ENCODE data around the gene RBMS2. TPM values are rescaled to one million over a fixed set of nuclear protein-coding genes. Genes with fewer than 3 reads are reported as not detected.
A peak's percentile ranks its signal among the peaks of the same experiment; 100 is the strongest.

Gene RBMS2
- total RNA-seq, 1 donor from 2014 or later: 4.0 TPM

DNA sequence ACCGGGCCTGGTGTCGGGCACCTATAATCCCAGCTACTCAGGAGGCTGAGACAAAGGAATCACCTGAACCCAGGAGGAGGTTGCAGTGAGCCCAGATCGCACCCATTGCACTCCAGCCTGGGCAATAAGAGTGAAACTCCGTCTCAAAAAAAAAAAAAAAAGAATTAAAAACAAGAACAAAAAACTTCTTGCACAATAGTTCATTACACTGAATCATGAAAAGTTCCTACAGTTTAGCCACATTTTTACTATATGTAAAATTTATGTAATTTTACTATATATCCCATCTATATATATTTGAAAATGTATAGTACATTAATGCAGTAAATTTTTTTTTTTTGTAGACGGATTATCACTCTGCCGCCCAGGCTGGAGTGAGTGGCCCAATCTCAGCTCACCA is 119.6 kb downstream of the RBMS2 start:
- peaks cover 62% of the 10 kb centered on the region for H3K36me3 Mint-ChIP-seq (ENCODE audit: low read depth)
- no peak overlapping the region for H3K27ac Mint-ChIP-seq
- no peak for DNase-seq (ENCODE audit: low spot score)
- intact Hi-C loops (cut with micrococcal nuclease): no loop called here
- H3K4me1 Mint-ChIP-seq (ENCODE audit: low read depth): peaks cover 52% of the 10 kb centered on the region
- H3K9me3 Mint-ChIP-seq: no peaks in the 10 kb centered on the region
- no peaks in the 10 kb centered on the region for H3K27me3 Mint-ChIP-seq (ENCODE audit: insufficient read depth)
- H3K4me3 Mint-ChIP-seq: no peak overlapping the region

DNA sequence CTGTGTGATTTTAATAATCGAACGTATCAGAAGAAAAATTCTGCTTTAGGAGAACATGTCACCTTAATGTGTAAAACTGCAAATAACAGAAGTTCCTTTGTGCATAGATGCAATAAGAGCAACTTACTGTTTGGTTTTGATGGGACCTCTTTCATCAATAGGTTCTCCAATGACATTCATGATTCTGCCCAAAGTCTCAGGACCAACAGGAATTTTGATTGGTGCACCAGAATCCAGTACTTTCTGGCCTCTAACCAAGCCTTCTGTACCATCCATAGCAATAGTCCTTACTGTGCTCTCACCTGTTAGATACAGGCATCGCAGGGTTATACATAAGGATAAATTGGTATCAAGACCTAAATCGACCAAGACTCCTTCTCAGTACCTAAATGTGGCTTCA is 123.0 kb downstream of the RBMS2 start:
- Mint-ChIP-seq H3K9me3 (no peaks in the 10 kb centered on the region), H3K36me3 (ENCODE audit: low read depth) (peaks cover 43% of the 10 kb centered on the region), H3K4me1 (ENCODE audit: low read depth) (peaks cover 37% of the 10 kb centered on the region), H3K27ac (peak overlapping the region; percentile 95), H3K27me3 (ENCODE audit: insufficient read depth) (no peaks in the 10 kb centered on the region), H3K4me3 (peak overlapping the region; percentile 96)
- intact Hi-C loops (cut with micrococcal nuclease): loop anchor here (5.0 kb wide), 2 partner anchors 492 to 527 kb away; partner anchors contain the start of genes MYL6B, RPL41 and ZC3H10
- DNase-seq (ENCODE audit: low spot score): no peak

DNA sequence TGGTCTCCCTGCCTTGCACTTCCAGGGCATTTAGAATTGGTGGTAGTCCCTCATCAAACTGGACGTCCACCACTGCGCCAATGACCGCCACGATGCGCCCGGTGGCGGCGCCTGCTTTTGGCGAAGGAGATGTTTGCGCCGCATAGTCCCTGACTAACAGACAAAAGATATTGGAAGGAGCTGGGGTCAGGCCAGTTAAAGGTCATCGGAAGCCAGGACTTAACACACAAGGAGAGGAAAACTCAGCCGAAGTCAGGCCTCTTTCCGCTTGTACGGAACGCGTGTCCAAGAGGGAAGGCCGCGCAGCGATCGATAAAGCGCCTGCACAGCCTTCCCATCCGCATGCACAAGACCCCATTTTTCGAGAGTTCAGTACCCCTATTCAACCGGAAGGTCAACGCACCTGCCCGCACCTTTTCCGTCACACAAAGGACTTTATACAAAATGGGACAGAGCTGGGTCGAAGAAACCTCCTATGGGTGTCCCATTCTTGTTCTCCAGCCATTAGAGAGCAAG is 123.6 kb downstream of the RBMS2 start:
- peaks cover 39% of the 10 kb centered on the region for H3K36me3 Mint-ChIP-seq (ENCODE audit: low read depth)
- no peaks in the 10 kb centered on the region for H3K27me3 Mint-ChIP-seq (ENCODE audit: insufficient read depth)
- peak overlapping the region; percentile 95 for H3K27ac Mint-ChIP-seq
- no peaks in the 10 kb centered on the region for H3K9me3 Mint-ChIP-seq
- peak overlapping the region; percentile 96 for H3K4me3 Mint-ChIP-seq
- intact Hi-C loops (cut with micrococcal nuclease): loop anchor here (5.0 kb wide), 2 partner anchors 493 to 528 kb away; partner anchors contain the start of genes MYL6B, RPL41 and ZC3H10
- no peak for DNase-seq (ENCODE audit: low spot score)
- H3K4me1 Mint-ChIP-seq (ENCODE audit: low read depth): peaks cover 37% of the 10 kb centered on the region

Other genes starting within 250 kb of the RBMS2 start
- 269 and 280 TPM in 2 replicates for gene CS, start 221.5 kb upstream of the RBMS2 start, total RNA-seq
- gene CNPY2, start 205.8 kb upstream of the RBMS2 start, total RNA-seq: 170 and 172 TPM in 2 replicates
- 20.9 and 21.3 TPM in 2 replicates for gene PAN2, start 187.8 kb upstream of the RBMS2 start, total RNA-seq
- 40.0 and 43.3 TPM in 2 replicates for gene IL23A, start 182.9 kb upstream of the RBMS2 start, total RNA-seq
- 70.2 and 71.3 TPM in 2 replicates for gene STAT2, start 161.7 kb upstream of the RBMS2 start, total RNA-seq
- not detected in 2 replicates for gene APOF, start 159.0 kb upstream of the RBMS2 start, total RNA-seq
- gene TIMELESS, start 72.4 kb upstream of the RBMS2 start, total RNA-seq: 44.9 and 45.8 TPM in 2 replicates
- gene MIP, start 67.2 kb upstream of the RBMS2 start, total RNA-seq: not detected in 2 replicates
- gene SPRYD4, start 53.2 kb upstream of the RBMS2 start, total RNA-seq: 5.0 and 5.5 TPM in 2 replicates
- gene GLS2, start 33.7 kb upstream of the RBMS2 start, total RNA-seq: 1.5 and 2.6 TPM in 2 replicates
- gene BAZ2A, start 108.5 kb downstream of the RBMS2 start, total RNA-seq: 119 and 126 TPM in 2 replicates
- 714 and 716 TPM in 2 replicates for gene ATP5F1B, start 124.2 kb downstream of the RBMS2 start, total RNA-seq
- gene PTGES3, start 166.5 kb downstream of the RBMS2 start, total RNA-seq: 301 and 302 TPM in 2 replicates
- gene NACA, start 203.5 kb downstream of the RBMS2 start, total RNA-seq: 942 and 963 TPM in 2 replicates
- 67.5 and 67.8 TPM in 2 replicates for gene PRIM1, start 230.5 kb downstream of the RBMS2 start, total RNA-seq
- gene HSD17B6, start 241.5 kb downstream of the RBMS2 start, total RNA-seq: 1.3 and 1.7 TPM in 2 replicates

All from activated T-helper 1 cell treated with anti-CD3 and anti-CD28 coated beads, Interleukin-12 subunit alpha, Interleukin-12 subunit beta, Interleukin-2, Interleukin-4 antibody, amounts not matched to agents 30 ng/mL and 10 ng/mL and 1 ng/mL, durations not matched to agents 14 hours and 24 hours and 36 hours (primary cell).